ENCODE data around the gene LYSET. TPM values are rescaled to one million over a fixed set of nuclear protein-coding genes. Genes with fewer than 3 reads are reported as not detected.
A peak's percentile ranks its signal among the peaks of the same experiment; 100 is the strongest.

Gene LYSET
- total RNA-seq, 2 donors from 2014 or later = 12.9 to 15.4 TPM

DNA sequence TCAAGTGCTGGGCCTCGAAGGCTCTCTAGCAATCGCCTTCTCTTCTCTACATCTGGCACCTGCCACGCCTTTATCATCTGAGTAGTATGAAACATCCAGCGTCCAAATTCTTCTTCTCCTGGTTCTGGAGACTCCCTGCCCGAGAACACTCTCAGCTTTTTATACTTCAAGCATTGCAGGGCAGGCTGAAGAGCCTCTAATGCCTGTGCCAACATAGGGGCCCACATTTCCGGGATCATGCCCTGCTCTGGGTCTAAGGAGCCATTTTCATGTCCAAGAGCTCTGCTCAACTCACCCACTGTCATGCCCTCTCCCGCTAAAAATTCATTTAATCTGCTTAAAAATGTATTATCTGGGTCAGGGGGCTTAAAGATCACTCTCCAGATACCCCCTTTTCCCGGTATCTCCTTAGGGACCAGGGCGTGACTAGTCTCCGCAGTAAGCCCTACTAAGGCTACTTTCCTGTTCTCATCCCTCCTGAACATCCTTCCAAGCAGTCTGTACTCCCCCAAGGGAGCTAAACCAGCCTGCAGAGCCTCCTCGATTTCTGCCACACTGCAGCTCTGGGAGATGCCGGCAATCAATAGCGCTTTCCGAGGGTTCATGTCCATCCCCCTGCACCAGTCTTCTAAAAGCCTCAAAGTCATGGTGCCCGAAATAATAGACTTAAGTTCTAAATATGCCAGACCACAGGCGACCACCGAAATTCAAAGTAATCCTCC, 1.4 kb upstream of the LYSET start:
- Mint-ChIP-seq H3K9me3 (no peaks in the 10 kb centered on the region), H3K4me1 (ENCODE audit: low read depth) (peaks cover 42% of the 10 kb centered on the region), H3K27me3 (ENCODE audit: low read depth) (no peaks in the 10 kb centered on the region), H3K36me3 (ENCODE audit: insufficient read depth in 2 of 2) (peaks cover 2 to 7% of the 10 kb centered on the region in 2 donors), H3K4me3 (peak overlapping the region; percentile 94 to 97), H3K27ac (peak overlapping the region; percentile 47)
- DNase-seq = no peak
- ATAC-seq (replicated peaks in 1 of 2) = no peak

DNA sequence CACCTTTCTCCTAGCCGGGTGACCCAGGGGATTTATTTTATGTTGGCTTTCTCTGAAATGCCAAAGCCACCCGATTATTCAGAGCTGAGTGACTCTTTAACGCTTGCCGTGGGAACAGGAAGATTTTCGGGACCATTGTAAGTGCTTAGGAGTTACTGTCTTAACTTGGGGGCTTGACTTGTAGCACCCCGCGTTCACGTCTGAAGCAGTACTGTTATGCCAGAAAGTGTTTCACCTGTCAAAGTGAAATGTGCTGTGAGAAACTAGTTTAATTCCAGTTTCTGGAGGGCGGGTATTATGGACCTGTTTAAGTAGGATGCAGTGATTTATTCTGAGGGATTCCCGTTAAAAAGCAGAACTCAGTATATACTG, 218 bp downstream of the LYSET start:
- H3K4me1 Mint-ChIP-seq (ENCODE audit: low read depth) = peaks cover 40% of the 10 kb centered on the region
- no peaks in the 10 kb centered on the region for H3K27me3 Mint-ChIP-seq (ENCODE audit: low read depth)
- ATAC-seq (replicated peaks in 1 of 2) (no peak), DNase-seq (no peak)
- peak overlapping the region; percentile 92 to 98 for H3K4me3 Mint-ChIP-seq
- peak overlapping the region; percentile 97 for H3K27ac Mint-ChIP-seq
- peaks cover 2 to 9% of the 10 kb centered on the region in 2 donors for H3K36me3 Mint-ChIP-seq (ENCODE audit: insufficient read depth in 2 of 2)
- no peaks in the 10 kb centered on the region for H3K9me3 Mint-ChIP-seq

DNA sequence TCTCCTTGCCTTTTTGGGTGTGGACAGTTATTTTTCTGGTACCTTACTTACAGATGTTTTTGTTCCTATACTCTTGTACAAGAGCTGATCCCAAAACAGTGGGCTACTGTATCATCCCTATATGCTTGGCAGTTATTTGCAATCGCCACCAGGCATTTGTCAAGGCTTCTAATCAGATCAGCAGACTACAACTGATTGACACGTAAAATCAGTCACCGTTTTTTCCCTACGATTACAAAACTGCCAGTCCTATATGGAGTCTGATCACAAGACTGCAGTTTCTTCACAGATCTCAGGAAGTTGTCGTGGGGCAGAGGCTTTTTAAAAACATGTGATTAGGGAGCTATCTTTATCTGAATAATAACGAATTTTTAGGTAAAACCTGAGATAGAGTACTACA, 1.3 kb downstream of the LYSET start:
- no peak for ATAC-seq (replicated peaks in 1 of 2)
- H3K9me3 Mint-ChIP-seq = no peaks in the 10 kb centered on the region
- H3K36me3 Mint-ChIP-seq (ENCODE audit: insufficient read depth in 2 of 2) = peaks cover 2 to 9% of the 10 kb centered on the region in 2 donors
- no peak for DNase-seq
- H3K4me1 Mint-ChIP-seq (ENCODE audit: low read depth) = peaks cover 40% of the 10 kb centered on the region
- no peaks in the 10 kb centered on the region for H3K27me3 Mint-ChIP-seq (ENCODE audit: low read depth)
- peak overlapping the region; percentile 56 for H3K27ac Mint-ChIP-seq
- peak overlapping the region; percentile 62 to 92 for H3K4me3 Mint-ChIP-seq

DNA sequence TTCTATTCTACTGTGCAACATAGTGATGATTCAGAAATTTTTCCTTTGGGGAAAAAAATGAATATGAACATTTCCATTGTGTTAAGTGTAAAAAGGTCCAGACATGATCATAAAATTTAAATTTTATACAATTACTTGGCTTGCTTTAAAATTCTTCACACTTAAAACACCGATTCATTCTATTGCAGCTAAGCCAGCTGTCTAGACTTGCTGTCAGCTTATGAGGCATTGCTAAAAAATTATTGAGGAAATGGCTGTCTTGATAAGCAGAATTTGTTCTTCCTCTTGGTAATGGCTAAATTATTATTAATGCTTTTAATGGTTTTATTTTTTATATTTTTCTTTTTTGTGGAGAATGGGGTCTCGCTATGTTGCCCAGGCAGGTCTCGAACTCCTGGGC, 1.8 kb downstream of the LYSET start:
- no peak overlapping the region for H3K4me3 Mint-ChIP-seq
- H3K27ac Mint-ChIP-seq = no peak overlapping the region
- H3K36me3 Mint-ChIP-seq (ENCODE audit: insufficient read depth in 2 of 2) = peaks cover 0 to 7% of the 10 kb centered on the region in 2 donors
- ATAC-seq (replicated peaks in 1 of 2) (no peak), DNase-seq (no peak)
- H3K9me3 Mint-ChIP-seq = no peaks in the 10 kb centered on the region
- peaks cover 40% of the 10 kb centered on the region for H3K4me1 Mint-ChIP-seq (ENCODE audit: low read depth)
- H3K27me3 Mint-ChIP-seq (ENCODE audit: low read depth) = no peaks in the 10 kb centered on the region

DNA sequence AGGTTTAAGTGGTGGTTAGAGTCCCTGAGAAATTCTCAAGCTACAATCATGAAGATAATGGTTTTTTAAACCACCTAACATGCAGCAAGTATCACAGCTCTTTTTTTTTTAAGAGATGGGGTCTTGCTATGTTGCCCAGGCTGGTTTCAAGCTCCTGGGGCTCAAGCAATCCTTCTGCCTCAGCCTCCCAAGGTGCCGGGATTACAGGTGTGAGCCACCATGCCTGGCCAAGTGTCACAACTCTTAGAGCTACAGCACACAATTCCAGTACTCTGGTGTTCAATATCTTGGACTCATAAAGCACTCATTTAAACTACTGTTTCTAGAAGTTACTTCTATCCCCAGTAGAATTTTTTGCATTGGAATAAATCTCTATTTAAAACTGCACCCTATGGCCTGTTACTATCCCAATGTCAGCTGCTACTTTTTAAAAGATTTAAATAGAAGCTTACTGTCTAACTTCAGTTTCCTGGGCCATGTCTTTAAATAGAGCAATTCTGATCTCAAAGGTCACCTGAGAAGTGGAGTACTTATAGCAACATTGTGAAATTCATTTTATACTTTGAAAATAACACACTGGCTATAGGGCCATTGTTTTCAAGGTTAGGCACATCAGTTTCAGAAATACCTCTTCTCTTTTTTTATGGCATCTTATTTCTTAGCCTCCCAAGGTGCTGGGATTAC, 10.3 kb downstream of the LYSET start:
- Mint-ChIP-seq H3K4me1 (ENCODE audit: low read depth) (no peaks in the 10 kb centered on the region), H3K4me3 (no peak overlapping the region), H3K27ac (no peak overlapping the region), H3K9me3 (no peaks in the 10 kb centered on the region), H3K27me3 (ENCODE audit: low read depth) (no peaks in the 10 kb centered on the region), H3K36me3 (ENCODE audit: insufficient read depth in 2 of 2) (peaks cover 0 to 2% of the 10 kb centered on the region in 2 donors)
- DNase-seq (no peak), ATAC-seq (replicated peaks in 1 of 2) (no peak)

DNA sequence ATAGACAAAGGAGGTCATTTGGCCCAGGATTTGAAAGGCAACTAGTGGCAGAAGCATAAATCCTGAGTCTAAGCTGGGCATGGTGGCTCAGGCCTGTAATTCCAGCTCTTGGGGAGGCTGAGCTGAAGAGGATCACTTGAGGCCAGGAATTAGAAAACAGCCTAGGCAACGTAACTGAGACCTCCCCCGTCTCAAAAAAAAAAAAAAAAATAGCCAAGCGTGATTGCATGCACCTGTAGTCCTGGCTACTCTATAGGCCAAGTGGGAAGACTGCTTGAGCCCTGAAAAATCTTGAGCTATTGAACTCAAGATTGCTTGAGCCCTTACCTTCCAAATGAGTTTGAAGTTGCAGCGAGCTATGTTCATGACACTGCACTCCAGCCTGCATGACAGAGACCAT, 13.9 kb downstream of the LYSET start:
- ATAC-seq (replicated peaks in 1 of 2) (no peak), DNase-seq (no peak)
- Mint-ChIP-seq H3K36me3 (ENCODE audit: insufficient read depth in 2 of 2) (peaks cover 0 to 2% of the 10 kb centered on the region in 2 donors), H3K27me3 (ENCODE audit: low read depth) (no peaks in the 10 kb centered on the region), H3K4me1 (ENCODE audit: low read depth) (peaks cover 4% of the 10 kb centered on the region), H3K4me3 (no peak overlapping the region), H3K27ac (no peak overlapping the region), H3K9me3 (no peaks in the 10 kb centered on the region)

DNA sequence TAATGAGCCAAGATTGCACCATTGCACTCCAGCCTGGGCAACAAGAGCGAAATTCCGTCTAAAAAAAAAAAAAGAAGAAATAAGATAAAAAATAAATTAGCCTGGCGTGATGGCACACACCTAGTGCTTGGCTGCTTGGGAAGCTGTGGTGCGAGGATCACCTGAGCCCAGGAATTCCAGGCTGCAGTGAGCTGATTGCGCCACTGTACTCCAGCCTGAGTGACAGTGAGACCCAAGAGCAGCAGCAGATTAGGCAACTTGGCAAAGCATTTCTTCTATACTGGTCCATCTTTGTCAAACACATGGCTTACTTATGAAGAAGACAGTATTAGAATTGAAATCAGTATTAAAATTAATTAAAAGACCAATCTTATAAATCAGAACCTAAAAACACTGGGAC, 15.4 kb downstream of the LYSET start:
- Mint-ChIP-seq H3K36me3 (ENCODE audit: insufficient read depth in 2 of 2) (peaks cover 0 to 2% of the 10 kb centered on the region in 2 donors), H3K9me3 (no peaks in the 10 kb centered on the region), H3K27me3 (ENCODE audit: low read depth) (no peaks in the 10 kb centered on the region), H3K27ac (no peak overlapping the region), H3K4me1 (ENCODE audit: low read depth) (peaks cover 20% of the 10 kb centered on the region), H3K4me3 (no peak overlapping the region)
- DNase-seq (no peak), ATAC-seq (replicated peaks in 1 of 2) (no peak)

DNA sequence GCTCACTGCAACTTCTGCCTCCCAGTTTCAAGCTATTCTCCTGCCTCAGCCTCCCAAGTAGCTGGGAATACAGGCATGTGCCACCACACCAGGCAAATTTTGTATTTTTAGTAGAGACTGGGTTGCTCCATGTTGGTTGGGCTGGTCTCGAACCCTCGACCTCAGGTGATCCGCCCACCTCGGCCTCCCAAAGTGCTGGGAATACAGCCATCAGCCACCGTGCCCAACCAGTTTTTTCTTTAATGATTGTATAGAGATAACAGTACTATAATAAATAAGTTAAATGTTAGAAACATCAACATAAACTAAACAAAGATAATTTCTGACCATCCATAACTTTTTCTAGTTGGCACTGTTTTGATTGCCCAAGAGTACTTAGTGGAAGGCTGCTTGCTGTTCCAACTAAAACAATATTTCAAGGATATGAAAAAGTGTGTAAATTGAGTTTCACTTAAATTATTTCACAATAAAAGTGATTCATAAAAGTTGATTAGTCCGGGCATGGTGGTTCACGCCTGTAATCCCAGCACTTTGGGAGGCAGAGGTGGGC, 16.1 kb downstream of the LYSET start:
- H3K4me3 Mint-ChIP-seq = no peak overlapping the region
- ATAC-seq (replicated peaks in 1 of 2) (no peak), DNase-seq (no peak)
- no peaks in the 10 kb centered on the region for H3K9me3 Mint-ChIP-seq
- H3K27me3 Mint-ChIP-seq (ENCODE audit: low read depth) = no peaks in the 10 kb centered on the region
- peaks cover 25% of the 10 kb centered on the region for H3K4me1 Mint-ChIP-seq (ENCODE audit: low read depth)
- no peak overlapping the region for H3K27ac Mint-ChIP-seq
- H3K36me3 Mint-ChIP-seq (ENCODE audit: insufficient read depth in 2 of 2) = peaks cover 0 to 2% of the 10 kb centered on the region in 2 donors

DNA sequence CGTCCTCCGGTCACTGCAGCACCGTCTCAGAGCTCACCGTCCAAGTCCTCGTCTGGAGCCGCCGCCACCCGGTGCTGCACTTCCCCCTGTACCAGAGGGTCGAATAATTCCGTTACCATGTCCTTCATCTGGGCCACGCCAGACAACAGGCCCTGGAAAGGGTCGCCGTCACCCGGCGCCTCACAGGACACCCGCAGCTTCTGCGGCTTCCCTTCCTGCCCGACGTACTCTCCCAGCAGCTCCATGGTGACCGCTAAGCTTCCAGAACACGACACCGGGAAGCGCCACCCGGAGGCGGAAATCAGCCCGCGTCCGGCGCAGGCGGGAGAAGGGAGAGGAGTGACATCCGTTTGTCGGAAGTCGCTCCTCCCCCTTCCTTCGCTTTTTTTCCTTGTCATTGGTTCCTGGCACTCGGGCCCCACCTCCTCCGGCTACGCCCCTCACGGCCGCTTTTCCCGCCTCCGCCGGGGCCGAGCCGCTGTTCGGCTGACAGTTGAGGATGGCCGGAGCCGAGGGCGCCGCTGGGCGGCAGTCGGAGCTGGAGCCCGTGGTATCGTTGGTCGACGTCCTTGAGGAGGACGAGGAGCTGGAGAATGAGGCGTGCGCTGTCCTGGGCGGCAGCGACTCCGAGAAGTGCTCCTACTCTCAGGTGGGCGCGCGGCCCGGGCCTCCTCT, 21.8 kb downstream of the LYSET start, which contains the start of the genes GON7 and UBR7:
TSS of gene GON7 (minus strand) at position 273 of the 675 bp plus-strand sequence. CDS start at position 245, 28 bp downstream.
TSS of gene UBR7 (plus strand) at position 464 of the 675 bp plus-strand sequence. CDS start at position 500, 36 bp downstream.
- Mint-ChIP-seq H3K4me1 (ENCODE audit: low read depth) (peaks cover 45% of the 10 kb centered on the region), H3K9me3 (no peaks in the 10 kb centered on the region), H3K4me3 (peak within 1 kb of the TSS; percentile 78 to 99), H3K27ac (peak within 1 kb of the TSS; percentile 98), H3K36me3 (ENCODE audit: insufficient read depth in 2 of 2) (peaks cover 6 to 15% of the 10 kb centered on the region in 2 donors), H3K27me3 (ENCODE audit: low read depth) (no peaks in the 10 kb centered on the region)
- ATAC-seq (replicated peaks in 1 of 2) = peak; percentile 96
- DNase-seq = peak; percentile 93 to 94

DNA sequence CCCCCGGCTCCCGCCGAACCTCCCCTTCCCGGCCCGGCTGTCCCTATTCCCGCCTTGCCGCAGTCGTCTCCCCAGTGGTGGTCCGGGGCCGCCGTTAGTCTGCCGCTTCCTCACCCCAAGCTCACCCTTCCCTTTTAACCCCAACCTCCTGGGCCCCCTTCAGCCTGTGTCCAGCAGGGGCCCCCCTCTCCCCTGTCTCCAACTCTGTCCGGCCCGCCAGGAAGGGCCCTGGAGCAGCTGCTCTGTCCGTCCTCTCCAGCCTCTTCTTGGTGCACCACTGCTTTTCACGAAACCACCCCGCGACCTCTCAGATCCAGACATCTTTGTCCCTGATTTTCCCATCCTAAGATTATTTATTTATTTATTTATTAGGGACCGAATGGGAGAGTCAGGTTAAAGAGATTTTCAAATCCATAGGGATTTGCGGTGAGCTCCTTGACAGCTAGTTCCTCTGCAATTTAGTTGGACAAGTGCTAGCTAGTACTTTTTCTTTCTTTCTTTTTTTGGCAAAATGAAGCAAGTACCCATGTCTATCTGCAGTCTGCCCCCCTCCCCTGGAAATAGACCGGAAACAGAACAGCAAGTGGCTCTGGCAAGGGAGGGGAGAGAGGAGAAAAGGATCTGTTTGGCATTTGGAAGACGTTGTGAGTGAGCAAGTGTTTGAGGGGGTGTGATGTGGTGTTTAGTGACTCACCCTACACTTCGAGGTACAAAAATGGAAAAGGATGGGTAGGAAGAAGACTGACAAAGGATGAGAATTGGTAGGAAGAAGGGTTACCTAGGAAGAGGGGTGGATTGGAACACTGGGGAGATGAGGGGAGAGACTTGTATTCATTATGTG, 22.6 kb downstream of the LYSET start:
- Mint-ChIP-seq H3K4me3 (peak overlapping the region; percentile 78 to 99), H3K27ac (peak overlapping the region; percentile 10), H3K4me1 (ENCODE audit: low read depth) (peaks cover 45% of the 10 kb centered on the region), H3K36me3 (ENCODE audit: insufficient read depth in 2 of 2) (peaks cover 8 to 19% of the 10 kb centered on the region in 2 donors), H3K27me3 (ENCODE audit: low read depth) (no peaks in the 10 kb centered on the region), H3K9me3 (no peaks in the 10 kb centered on the region)
- DNase-seq (peak; percentile 42 to 44), ATAC-seq (replicated peaks in 1 of 2) (peak; percentile 46 to 53)

DNA sequence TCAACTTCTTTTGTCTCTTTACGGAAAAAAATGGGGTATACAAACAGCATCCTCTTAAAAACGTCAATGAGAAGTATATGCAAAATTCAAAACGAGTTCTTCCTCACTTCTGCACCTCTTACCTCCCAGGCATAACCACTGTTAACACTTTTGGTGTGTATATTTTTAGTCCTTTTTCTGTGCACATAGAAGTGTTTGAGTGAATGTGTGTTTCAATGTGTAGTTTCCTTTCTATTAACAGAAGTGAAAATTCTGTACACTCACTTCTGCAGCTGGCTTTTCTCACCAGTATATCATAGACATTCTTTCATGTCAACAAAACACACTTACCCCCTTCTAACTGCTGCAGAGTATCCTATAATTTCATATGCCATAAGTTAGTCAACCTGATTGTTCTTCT, 27.3 kb downstream of the LYSET start:
- Mint-ChIP-seq H3K27ac (no peak overlapping the region), H3K9me3 (no peaks in the 10 kb centered on the region), H3K4me3 (no peak overlapping the region), H3K27me3 (ENCODE audit: low read depth) (no peaks in the 10 kb centered on the region), H3K36me3 (ENCODE audit: insufficient read depth in 2 of 2) (peaks cover 5 to 26% of the 10 kb centered on the region in 2 donors), H3K4me1 (ENCODE audit: low read depth) (peaks cover 20% of the 10 kb centered on the region)
- DNase-seq (no peak), ATAC-seq (replicated peaks in 1 of 2) (no peak)

DNA sequence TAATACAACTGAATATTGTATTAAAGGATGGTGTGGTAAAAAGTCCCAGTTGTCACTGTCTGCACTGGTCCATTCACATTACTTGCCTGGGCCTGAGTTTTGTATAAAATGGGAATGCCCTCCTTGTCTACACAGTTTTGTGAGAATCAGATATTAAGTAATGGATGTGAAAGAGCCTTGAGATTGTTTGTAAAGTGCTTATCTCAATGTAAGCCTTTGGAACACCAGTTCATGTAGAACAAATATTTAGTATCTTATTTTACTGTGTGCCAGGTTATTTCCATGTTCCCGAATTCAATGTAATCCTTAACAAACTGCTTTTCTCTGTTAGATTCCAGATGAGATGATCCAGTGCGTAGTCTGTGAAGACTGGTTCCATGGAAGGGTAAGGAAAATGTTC, 29.5 kb downstream of the LYSET start:
- Mint-ChIP-seq H3K27me3 (ENCODE audit: low read depth) (no peaks in the 10 kb centered on the region), H3K9me3 (no peaks in the 10 kb centered on the region), H3K4me1 (ENCODE audit: low read depth) (peaks cover under 1% of the 10 kb centered on the region), H3K27ac (no peak overlapping the region), H3K4me3 (no peak overlapping the region), H3K36me3 (ENCODE audit: insufficient read depth in 2 of 2) (peaks cover 2 to 24% of the 10 kb centered on the region in 2 donors)
- ATAC-seq (replicated peaks in 1 of 2) (no peak), DNase-seq (no peak)

All from activated T-cell treated with anti-CD3 and anti-CD28 coated beads, Interleukin-2, amount 50 U/mL, for 72 hours (primary cell).